Erythroblast (primary cell): ENCODE measurements around the gene FMNL3.
"Not testable (repeated sequence)": the region's sequence is repeated elsewhere in the genome, so short reads cannot be mapped to it uniquely, and the experiment has no call there.

ENCODE experiments used
- GATA1 ChIP-seq: IDR thresholded peaks from 2 replicates; pipeline ENCODE4 v1.6.1; 2011; ENCODE audit warnings: low read depth, mild to moderate bottlenecking, control low read depth, low read length, moderate library complexity
- POLR2A ChIP-seq: IDR thresholded peaks from 2 replicates; pipeline ENCODE4 v1.6.1; 2011; ENCODE audit warnings: mild to moderate bottlenecking, low read length

GRCh38 chr12:49717800-49718199, 10.6 kb upstream of the FMNL3 start:
- not testable (repeated sequence) for TF ChIP-seq POLR2A, GATA1
